Measurements from ENCODE around the gene DPP6. TPM values are rescaled to one million over a fixed set of nuclear protein-coding genes. Genes with fewer than 3 reads are reported as not detected.

The DPP6 gene
- total RNA-seq, 1 donor from 2014 or later: not detected

GRCh38 chr7:154877031-154877430, 824.8 kb downstream of the DPP6 start:
- TF ChIP-seq CTCF (IDR thresholded peaks at IDR 0.05): no peak
- no peak overlapping the region for H3K4me3 Mint-ChIP-seq
- ATAC-seq (ENCODE audit: low read depth): no peak
- no peaks in the 10 kb centered on the region for H3K36me3 Mint-ChIP-seq (ENCODE audit: low read depth)
- H3K27ac Mint-ChIP-seq: no peak overlapping the region
- H3K4me1 Mint-ChIP-seq: no peaks in the 10 kb centered on the region
- DNase-seq: no peak
- intact Hi-C loops (cut with micrococcal nuclease): no loop called here
- ChIA-PET CTCF (no interaction called here), POLR2A (no interaction called here)
- peaks cover 6% of the 10 kb centered on the region for H3K27me3 Mint-ChIP-seq
- no peaks in the 10 kb centered on the region for H3K9me3 Mint-ChIP-seq

- Mint-ChIP-seq H3K27me3 (peaks cover 4% of the 10 kb centered on the region), H3K27ac (no peak overlapping the region), H3K4me1 (no peaks in the 10 kb centered on the region), H3K9me3 (no peaks in the 10 kb centered on the region), H3K4me3 (no peak overlapping the region), H3K36me3 (ENCODE audit: low read depth) (no peaks in the 10 kb centered on the region)
- intact Hi-C loops (cut with micrococcal nuclease): no loop called here
- ATAC-seq (ENCODE audit: low read depth) (no peak), DNase-seq (no peak)
- POLR2A ChIA-PET: interaction anchor here (0.7 kb wide), 1 partner anchor 738 kb away, joined by 3 read pairs; no protein-coding TSS in a partner anchor
- CTCF ChIA-PET: no interaction called here
- no peak for TF ChIP-seq CTCF (IDR thresholded peaks at IDR 0.05)
These were observed 827.4 kb downstream of the DPP6 start for GRCh38 chr7:154879629-154880028.

GRCh38 chr7:154880513-154880912, 828.3 kb downstream of the DPP6 start:
- H3K27ac Mint-ChIP-seq: no peak overlapping the region
- intact Hi-C loops (cut with micrococcal nuclease): no loop called here
- POLR2A ChIA-PET: no interaction called here
- ATAC-seq (ENCODE audit: low read depth) (no peak), DNase-seq (no peak)
- H3K4me1 Mint-ChIP-seq: no peaks in the 10 kb centered on the region
- CTCF ChIA-PET: no interaction called here
- no peaks in the 10 kb centered on the region for H3K9me3 Mint-ChIP-seq
- H3K36me3 Mint-ChIP-seq (ENCODE audit: low read depth): no peaks in the 10 kb centered on the region
- H3K4me3 Mint-ChIP-seq: no peak overlapping the region
- H3K27me3 Mint-ChIP-seq: peaks cover 4% of the 10 kb centered on the region
- no peak for TF ChIP-seq CTCF (IDR thresholded peaks at IDR 0.05)

GRCh38 chr7:154881026-154881425, 828.8 kb downstream of the DPP6 start:
- Mint-ChIP-seq H3K9me3 (no peaks in the 10 kb centered on the region), H3K36me3 (ENCODE audit: low read depth) (no peaks in the 10 kb centered on the region), H3K27me3 (peaks cover 4% of the 10 kb centered on the region), H3K4me1 (no peaks in the 10 kb centered on the region), H3K4me3 (no peak overlapping the region), H3K27ac (no peak overlapping the region)
- DNase-seq (no peak), ATAC-seq (ENCODE audit: low read depth) (no peak)
- ChIA-PET CTCF (no interaction called here), POLR2A (no interaction called here)
- intact Hi-C loops (cut with micrococcal nuclease): no loop called here
- no peak for TF ChIP-seq CTCF (IDR thresholded peaks at IDR 0.05)

- TF ChIP-seq CTCF (IDR thresholded peaks at IDR 0.05): no peak
- CTCF ChIA-PET: no interaction called here
- Mint-ChIP-seq H3K9me3 (no peaks in the 10 kb centered on the region), H3K4me1 (no peaks in the 10 kb centered on the region), H3K27ac (no peak overlapping the region), H3K27me3 (peaks cover 4% of the 10 kb centered on the region), H3K36me3 (ENCODE audit: low read depth) (no peaks in the 10 kb centered on the region), H3K4me3 (no peak overlapping the region)
- intact Hi-C loops (cut with micrococcal nuclease): no loop called here
- ATAC-seq (ENCODE audit: low read depth) (no peak), DNase-seq (no peak)
- POLR2A ChIA-PET: no interaction called here
These were observed 829.3 kb downstream of the DPP6 start for GRCh38 chr7:154881526-154881925.

Data from activated B cell treated with CpG ODN at 0.5 μM for 24 hours (primary cell).